Breast epithelium (tissue), 4 donors: ENCODE results near the gene FBRS. TPM values are rescaled to one million over a fixed set of nuclear protein-coding genes. Genes with fewer than 3 reads are reported as not detected.

ENCODE experiments used
- DNase-seq, 2 donors: peaks; one replicate each; pipeline ENCODE4 v3.0.0-alpha.2; 2019; ENCODE audit warnings: low spot score in 2 of 2
- H3K27ac ChIP-seq, 2 donors: fragments of 200-600 bp; sonication (generic) in 1 of 2; one replicate each; pipeline ENCODE4 v1.5.1; 2016 to 2019; ENCODE audit warnings: mild to moderate bottlenecking in 1 of 2
- H3K27me3 ChIP-seq, 2 donors: fragments of 200-600 bp; sonication (generic) in 1 of 2; one replicate each; pipeline versions ENCODE4 v1.5.1 to v1.6.0; 2017 to 2019; ENCODE audit warnings: control low read depth in 1 of 2, mild to moderate bottlenecking in 1 of 2
- H3K36me3 ChIP-seq: fragments of 200-600 bp; one replicate; pipeline ENCODE4 v1.5.1; 2019
- H3K4me1 ChIP-seq, 2 donors: fragments of 200-600 bp; sonication (generic); one replicate each; pipeline ENCODE4 v1.5.1; 2016 to 2019; ENCODE audit warnings: control low read depth in 1 of 2
- H3K4me3 ChIP-seq, 3 donors: fragments of 200-600 bp; sonication (generic); 1 replicate in 2 of 3; 2 replicates in 1 of 3; pipeline ENCODE4 v1.5.1; 2016 to 2019; ENCODE audit warnings: mild to moderate bottlenecking in 3 of 3, moderate library complexity in 2 of 3
- H3K9me3 ChIP-seq, 2 donors: fragments of 200-600 bp; sonication (generic) in 1 of 2; one replicate each; pipeline ENCODE4 v1.5.1; 2016 to 2019; ENCODE audit warnings: control low read depth in 1 of 2
- POLR2A ChIP-seq: fragments of 450-650 bp; IDR thresholded peaks from one replicate; pipeline ENCODE4 v1.6.1; 2016; ENCODE audit warnings: antibody characterized with exemption, mild to moderate bottlenecking, moderate library complexity
- POLR2AphosphoS5 ChIP-seq, 3 donors: sonication (generic); formaldehyde crosslinking; IDR thresholded peaks; one replicate each; pipeline ENCODE4 v1.6.1; 2017; ENCODE audit warnings: antibody characterized with exemption in 3 of 3
- intact Hi-C: fragments of 100-400 bp; cut with DNase I; formaldehyde crosslinking; loops from one replicate; pipeline ENCODE4 v1.15.1; 2023; ENCODE audit warnings: low total_unique reads
- total RNA-seq, 3 donors: library from RNA; depleted of rRNA; stranded (reverse); fragments of >200 nt; gene quantifications; one replicate each; pipeline ENCODE4 v1.1.0, GENCODE V29; 2016
- TF ChIP-seq, protein P1 (sequence below), 3 donors: fragments of 450-650 bp; IDR thresholded peaks; one replicate each; pipeline ENCODE4 v1.5.1; 2016 to 2017; ENCODE audit warnings: antibody characterized with exemption in 3 of 3, mild to moderate bottlenecking in 3 of 3, moderate library complexity in 3 of 3

Gene FBRS
- total RNA-seq, 3 donors from 2014 or later, result 13.6 to 25.2 (median 17.7) TPM

DNA sequence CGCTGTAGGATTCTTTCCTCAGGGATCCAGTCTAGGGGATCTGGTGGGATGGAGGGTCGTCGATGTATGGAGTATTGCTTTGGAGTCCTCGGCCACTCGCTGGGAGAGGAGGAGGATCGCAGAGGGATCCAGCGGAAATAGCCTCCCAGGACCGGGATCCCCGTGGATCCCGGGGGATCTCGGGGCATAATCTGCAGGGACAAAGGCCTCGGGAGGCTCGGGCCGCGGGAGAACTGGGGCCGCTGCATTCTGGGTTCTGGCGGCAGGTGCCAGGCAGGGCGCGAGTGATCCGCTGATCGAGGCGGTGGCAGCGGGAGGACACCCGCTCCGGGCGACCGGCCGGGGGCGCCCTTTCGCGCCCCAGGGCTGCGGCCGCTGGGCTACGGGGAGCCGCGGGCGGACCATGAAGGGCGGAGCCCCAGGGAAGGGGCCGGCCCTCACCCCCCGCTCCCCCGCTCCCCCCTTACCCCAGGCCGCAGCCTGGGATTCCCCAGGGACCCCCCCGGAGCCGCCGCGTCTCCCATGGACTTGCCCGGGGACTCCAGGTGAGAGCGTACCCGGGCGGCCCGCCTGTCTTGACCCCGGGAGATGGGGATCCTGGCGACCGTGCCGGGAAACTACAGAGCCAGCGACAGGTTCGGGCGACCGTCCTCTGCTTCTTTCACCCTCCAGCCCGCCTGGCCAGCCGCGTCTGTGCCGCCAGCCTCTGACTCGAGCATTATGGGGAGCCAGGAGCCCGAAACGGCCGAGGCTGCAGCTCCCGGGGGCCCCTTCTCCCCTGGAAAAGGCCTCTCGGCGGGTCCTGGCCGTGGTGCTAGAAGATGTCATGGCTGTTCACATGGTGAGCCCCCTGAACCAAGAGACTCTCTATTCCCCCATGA lies 6.9 kb upstream of the FBRS start:
- Histone ChIP-seq H3K9me3 (no peaks in the 10 kb centered on the region), H3K4me3 (peak overlapping the region; percentile 74 to 88 (median 84)), H3K27ac (peak overlapping the region; percentile 91 to 93), H3K27me3 (no peaks in the 10 kb centered on the region), H3K36me3 (no peaks in the 10 kb centered on the region), H3K4me1 (no peaks in the 10 kb centered on the region)
- DNase-seq, result peak in 1 of 2 donors; percentile 57
- intact Hi-C loops, result no loop called here
- no peak for TF ChIP-seq POLR2A
- TF ChIP-seq POLR2AphosphoS5 (IDR thresholded peaks at IDR 0.05), result no peak
- TF ChIP-seq, protein P1, sequence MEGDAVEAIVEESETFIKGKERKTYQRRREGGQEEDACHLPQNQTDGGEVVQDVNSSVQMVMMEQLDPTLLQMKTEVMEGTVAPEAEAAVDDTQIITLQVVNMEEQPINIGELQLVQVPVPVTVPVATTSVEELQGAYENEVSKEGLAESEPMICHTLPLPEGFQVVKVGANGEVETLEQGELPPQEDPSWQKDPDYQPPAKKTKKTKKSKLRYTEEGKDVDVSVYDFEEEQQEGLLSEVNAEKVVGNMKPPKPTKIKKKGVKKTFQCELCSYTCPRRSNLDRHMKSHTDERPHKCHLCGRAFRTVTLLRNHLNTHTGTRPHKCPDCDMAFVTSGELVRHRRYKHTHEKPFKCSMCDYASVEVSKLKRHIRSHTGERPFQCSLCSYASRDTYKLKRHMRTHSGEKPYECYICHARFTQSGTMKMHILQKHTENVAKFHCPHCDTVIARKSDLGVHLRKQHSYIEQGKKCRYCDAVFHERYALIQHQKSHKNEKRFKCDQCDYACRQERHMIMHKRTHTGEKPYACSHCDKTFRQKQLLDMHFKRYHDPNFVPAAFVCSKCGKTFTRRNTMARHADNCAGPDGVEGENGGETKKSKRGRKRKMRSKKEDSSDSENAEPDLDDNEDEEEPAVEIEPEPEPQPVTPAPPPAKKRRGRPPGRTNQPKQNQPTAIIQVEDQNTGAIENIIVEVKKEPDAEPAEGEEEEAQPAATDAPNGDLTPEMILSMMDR (IDR thresholded peaks at IDR 0.05), result no peak

DNA sequence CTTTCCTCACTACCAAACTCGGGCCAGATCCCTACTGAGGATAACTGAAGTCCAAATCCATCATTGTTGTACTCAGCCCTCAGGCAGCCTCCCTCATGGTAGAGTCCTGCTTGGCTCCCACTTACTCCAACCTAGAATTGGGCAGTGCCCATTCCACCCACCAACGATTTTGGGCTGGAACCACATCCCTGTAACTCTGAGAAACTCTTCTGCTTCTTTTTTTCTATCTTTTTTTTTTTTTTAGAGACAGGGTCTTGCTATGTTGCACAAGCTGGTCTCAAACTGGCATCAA lies 6.3 kb upstream of the FBRS start:
- Histone ChIP-seq H3K9me3 (no peaks in the 10 kb centered on the region), H3K27ac (peak overlapping the region; percentile 91 to 93), H3K4me1 (peaks cover 0 to 1% of the 10 kb centered on the region in 2 donors), H3K36me3 (no peaks in the 10 kb centered on the region), H3K27me3 (no peaks in the 10 kb centered on the region), H3K4me3 (peak overlapping the region; percentile 74 to 88 (median 84))
- intact Hi-C loops, result no loop called here
- no peak for DNase-seq
- TF ChIP-seq, protein P1 (IDR thresholded peaks at IDR 0.05), result no peak
- TF ChIP-seq POLR2AphosphoS5 (IDR thresholded peaks at IDR 0.05), result no peak
- TF ChIP-seq POLR2A, result no peak

DNA sequence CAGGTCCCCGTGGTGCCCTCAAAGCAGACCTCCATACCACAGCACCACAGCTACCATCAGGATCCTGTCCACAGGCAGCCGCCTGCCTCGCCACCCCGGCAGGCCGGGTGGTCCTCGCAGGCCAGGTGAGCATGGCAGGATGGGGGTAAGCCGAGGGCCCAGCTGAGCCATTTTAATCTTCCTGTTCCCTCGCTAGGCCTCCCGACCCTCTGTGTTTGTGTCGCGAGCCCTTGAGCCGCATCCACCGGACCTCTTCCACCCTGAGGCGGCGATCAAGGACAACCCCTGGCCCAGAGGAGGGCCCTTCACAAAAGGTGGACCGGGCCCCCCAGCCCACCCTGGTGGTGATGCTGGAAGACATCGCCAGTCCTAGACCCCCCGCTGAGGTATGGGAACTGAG lies 5.5 kb upstream of the FBRS start:
- DNase-seq, result no peak
- no peaks in the 10 kb centered on the region for H3K36me3 ChIP-seq
- peaks cover 0 to 5% of the 10 kb centered on the region in 2 donors for H3K4me1 ChIP-seq
- H3K9me3 ChIP-seq, result no peaks in the 10 kb centered on the region
- no peak for TF ChIP-seq POLR2AphosphoS5 (IDR thresholded peaks at IDR 0.05)
- H3K27ac ChIP-seq, result peak overlapping the region; percentile 36
- intact Hi-C loops, result no loop called here
- no peaks in the 10 kb centered on the region for H3K27me3 ChIP-seq
- no peak overlapping the region for H3K4me3 ChIP-seq

DNA sequence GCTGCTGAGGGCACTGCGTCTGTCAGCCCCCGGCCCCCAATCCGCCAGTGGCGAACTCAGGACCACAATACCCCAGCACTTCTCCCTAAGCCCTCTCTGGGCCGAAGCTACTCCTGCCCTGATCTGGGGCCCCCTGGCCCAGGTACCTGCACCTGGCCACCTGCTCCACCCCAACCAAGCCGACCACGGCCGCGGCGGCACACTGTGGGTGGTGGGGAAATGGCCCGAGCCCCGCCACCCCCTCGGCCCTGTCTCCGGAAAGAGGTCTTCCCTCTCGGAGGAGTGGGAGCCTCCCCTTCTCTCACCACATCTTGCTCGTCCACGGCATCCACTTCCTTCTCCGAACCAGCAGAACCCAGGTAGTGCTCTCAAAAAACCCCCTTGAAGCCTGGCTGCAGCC lies 3.4 kb upstream of the FBRS start:
- no peaks in the 10 kb centered on the region for H3K27me3 ChIP-seq
- DNase-seq, result no peak
- H3K4me1 ChIP-seq, result peaks cover 0 to 5% of the 10 kb centered on the region in 2 donors
- no peaks in the 10 kb centered on the region for H3K9me3 ChIP-seq
- intact Hi-C loops, result loop anchor here (1.0 kb wide), 1 partner anchor 40 kb away; no protein-coding TSS in a partner anchor
- TF ChIP-seq POLR2AphosphoS5 (IDR thresholded peaks at IDR 0.05), result no peak
- TF ChIP-seq, protein P1 (IDR thresholded peaks at IDR 0.05), result no peak
- no peak for TF ChIP-seq POLR2A
- H3K27ac ChIP-seq, result no peak overlapping the region
- no peaks in the 10 kb centered on the region for H3K36me3 ChIP-seq
- H3K4me3 ChIP-seq, result no peak overlapping the region

DNA sequence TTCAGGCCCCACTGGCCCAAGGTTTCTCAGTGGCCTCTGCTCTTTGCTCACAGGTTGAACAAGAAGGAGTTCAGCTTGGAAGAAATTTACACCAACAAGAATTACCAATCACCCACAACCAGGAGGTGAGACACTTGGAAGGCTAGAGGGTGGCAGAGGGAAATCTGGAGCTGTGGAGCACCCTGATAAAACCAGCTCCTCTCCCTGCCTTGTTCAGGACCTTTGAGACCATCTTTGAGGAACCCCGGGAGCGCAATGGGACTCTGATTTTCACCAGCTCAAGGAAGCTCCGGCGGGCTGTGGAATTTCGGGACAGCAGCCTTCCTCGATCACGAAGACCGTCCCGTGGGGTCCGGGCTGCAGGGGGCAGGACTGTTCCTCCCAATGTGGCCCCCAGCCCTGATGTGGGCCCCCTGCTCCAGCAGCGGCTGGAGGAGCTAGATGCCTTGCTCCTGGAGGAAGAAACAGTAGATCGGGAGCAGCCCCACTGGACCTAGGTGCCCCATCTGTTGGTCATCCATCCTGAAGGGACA lies 2.4 kb upstream of the FBRS start:
- peaks cover under 1 to 8% of the 10 kb centered on the region in 2 donors for H3K4me1 ChIP-seq
- H3K27me3 ChIP-seq, result no peaks in the 10 kb centered on the region
- no peaks in the 10 kb centered on the region for H3K9me3 ChIP-seq
- H3K4me3 ChIP-seq, result no peak overlapping the region
- DNase-seq, result no peak
- peak overlapping the region in 1 of 2 donors; percentile 13 for H3K27ac ChIP-seq
- no peaks in the 10 kb centered on the region for H3K36me3 ChIP-seq
- TF ChIP-seq POLR2A (no peak), POLR2AphosphoS5 (IDR thresholded peaks at IDR 0.05) (no peak)
- TF ChIP-seq, protein P1 (IDR thresholded peaks at IDR 0.05), result no peak
- intact Hi-C loops, result loop anchor here (1.0 kb wide), 1 partner anchor 39 kb away; no protein-coding TSS in a partner anchor
